Stimulated activated CD4-positive, alpha-beta T cell treated with anti-CD3 and anti-CD28 coated beads, Interleukin-1b, Interleukin-23, amount 100 ng/mL, for 24 hours (primary cell): Measurements from ENCODE around the gene ACTBL2.

Source experiments
- DNase-seq, 4 experiments: peaks; one replicate each; pipeline ENCODE4 v3.0.0-alpha.2; 2020; ENCODE audit warnings: low read depth in 4 of 4, low spot score in 1 of 4

Gene ACTBL2

GRCh38 chr5:57450991-57451876, 31.4 kb downstream of the ACTBL2 start:
- DNase-seq: no peak

- no peak for DNase-seq
Measured at GRCh38 chr5:57448751-57449150, 33.9 kb downstream of the ACTBL2 start.

GRCh38 chr5:57448287-57448686, 34.3 kb downstream of the ACTBL2 start:
- no peak for DNase-seq

GRCh38 chr5:57447658-57448057, 35.0 kb downstream of the ACTBL2 start:
- DNase-seq: no peak

GRCh38 chr5:57446966-57447365, 35.6 kb downstream of the ACTBL2 start:
- no peak for DNase-seq

GRCh38 chr5:57445705-57446037, 36.9 kb downstream of the ACTBL2 start:
- no peak for DNase-seq

- DNase-seq: no peak
Measured at GRCh38 chr5:57445006-57445704, 37.5 kb downstream of the ACTBL2 start.

GRCh38 chr5:57442080-57442839, 40.4 kb downstream of the ACTBL2 start:
- DNase-seq: no peak

- no peak for DNase-seq
Measured at GRCh38 chr5:57441557-57441956, 41.1 kb downstream of the ACTBL2 start.

- no peak for DNase-seq
Measured at GRCh38 chr5:57439601-57440000, 43.0 kb downstream of the ACTBL2 start.

- no peak for DNase-seq
Measured at GRCh38 chr5:57437976-57438805, 44.4 kb downstream of the ACTBL2 start.

GRCh38 chr5:57436586-57436985, 46.0 kb downstream of the ACTBL2 start:
- DNase-seq: no peak

GRCh38 chr5:57435701-57436134, 46.9 kb downstream of the ACTBL2 start:
- no peak for DNase-seq

- DNase-seq: no peak
Measured at GRCh38 chr5:57434683-57435082, 47.9 kb downstream of the ACTBL2 start.

- no peak for DNase-seq
Measured at GRCh38 chr5:57434227-57434640, 48.4 kb downstream of the ACTBL2 start.

- no peak for DNase-seq
Measured at GRCh38 chr5:57432876-57433275, 49.7 kb downstream of the ACTBL2 start.

GRCh38 chr5:57431759-57432158, 50.9 kb downstream of the ACTBL2 start:
- DNase-seq: no peak
